ENCODE measurements around the gene HNRNPR. TPM values are rescaled to one million over a fixed set of nuclear protein-coding genes. Genes with fewer than 3 reads are reported as not detected.
"Not testable (repeated sequence)": the region's sequence is repeated elsewhere in the genome, so short reads cannot be mapped to it uniquely, and the experiment has no call there.

Gene HNRNPR
- total RNA-seq (2014; rRNA removed; shearing (Covaris generic)): 124 and 148 TPM in 2 replicates

- H3K36me3 ChIP-seq (replicated peaks; ENCODE audit: control insufficient read depth, insufficient read depth, low read length): no peaks in the 10 kb centered on the region
- peak; percentile 99 for DNase-seq
- peak within 1 kb of the TSS; percentile 92 for H3K4me3 ChIP-seq (ENCODE audit: insufficient read depth, low read depth, low read length)
- peaks cover 17% of the 10 kb centered on the region for H3K27me3 ChIP-seq (ENCODE audit: control insufficient read depth, insufficient read depth, low read length)
These were observed at the start of gene HNRNPR for GRCh38 chr1:23344111-23344986. HNRNPR (minus strand) TSS chr1:23344284; CDS start chr1:23341008, 3,276 bp downstream.

- H3K27me3 ChIP-seq (ENCODE audit: control insufficient read depth, insufficient read depth, low read length): peaks cover 66% of the 10 kb centered on the region
- H3K4me3 ChIP-seq (ENCODE audit: insufficient read depth, low read depth, low read length): no peak overlapping the region
- DNase-seq: no peak
- H3K36me3 ChIP-seq (replicated peaks; ENCODE audit: control insufficient read depth, insufficient read depth, low read length): no peaks in the 10 kb centered on the region
These were observed 49.6 kb upstream of the HNRNPR start for GRCh38 chr1:23393706-23394105.

- DNase-seq: no peak
- peaks cover 63% of the 10 kb centered on the region for H3K27me3 ChIP-seq (ENCODE audit: control insufficient read depth, insufficient read depth, low read length)
- no peaks in the 10 kb centered on the region for H3K36me3 ChIP-seq (replicated peaks; ENCODE audit: control insufficient read depth, insufficient read depth, low read length)
- no peak overlapping the region for H3K4me3 ChIP-seq (ENCODE audit: insufficient read depth, low read depth, low read length)
These were observed 48.2 kb upstream of the HNRNPR start for GRCh38 chr1:23392125-23392855.

- Histone ChIP-seq H3K36me3 (replicated peaks; ENCODE audit: control insufficient read depth, insufficient read depth, low read length) (no peaks in the 10 kb centered on the region), H3K27me3 (ENCODE audit: control insufficient read depth, insufficient read depth, low read length) (peaks cover 63% of the 10 kb centered on the region), H3K4me3 (ENCODE audit: insufficient read depth, low read depth, low read length) (no peak overlapping the region)
- DNase-seq: no peak
These were observed 45.8 kb upstream of the HNRNPR start for GRCh38 chr1:23389837-23390321.

- peaks cover 61% of the 10 kb centered on the region for H3K27me3 ChIP-seq (ENCODE audit: control insufficient read depth, insufficient read depth, low read length)
These were observed 43.4 kb upstream of the HNRNPR start for GRCh38 chr1:23387494-23387893.

GRCh38 chr1:23385119-23385621 is 41.1 kb upstream of the HNRNPR start:
- no peak for DNase-seq

More at GRCh38 chr1:23387494-23387893, 43.4 kb upstream of the HNRNPR start:
- DNase-seq: no peak
- Histone ChIP-seq H3K36me3 (replicated peaks; ENCODE audit: control insufficient read depth, insufficient read depth, low read length) (no peaks in the 10 kb centered on the region), H3K4me3 (ENCODE audit: insufficient read depth, low read depth, low read length) (no peak overlapping the region)

GRCh38 chr1:23384312-23385058 is 40.4 kb upstream of the HNRNPR start:
- Histone ChIP-seq H3K36me3 (replicated peaks; ENCODE audit: control insufficient read depth, insufficient read depth, low read length) (no peaks in the 10 kb centered on the region), H3K4me3 (ENCODE audit: insufficient read depth, low read depth, low read length) (no peak overlapping the region), H3K27me3 (ENCODE audit: control insufficient read depth, insufficient read depth, low read length) (peaks cover 63% of the 10 kb centered on the region)
- DNase-seq: no peak

More at GRCh38 chr1:23385119-23385621, 41.1 kb upstream of the HNRNPR start:
- no peaks in the 10 kb centered on the region for H3K36me3 ChIP-seq (replicated peaks; ENCODE audit: control insufficient read depth, insufficient read depth, low read length)
- H3K27me3 ChIP-seq (ENCODE audit: control insufficient read depth, insufficient read depth, low read length): peaks cover 66% of the 10 kb centered on the region
- H3K4me3 ChIP-seq (ENCODE audit: insufficient read depth, low read depth, low read length): no peak overlapping the region

GRCh38 chr1:23383577-23384311 is 39.7 kb upstream of the HNRNPR start:
- Histone ChIP-seq H3K27me3 (ENCODE audit: control insufficient read depth, insufficient read depth, low read length) (peaks cover 62% of the 10 kb centered on the region), H3K36me3 (replicated peaks; ENCODE audit: control insufficient read depth, insufficient read depth, low read length) (no peaks in the 10 kb centered on the region), H3K4me3 (ENCODE audit: insufficient read depth, low read depth, low read length) (no peak overlapping the region)
- no peak for DNase-seq

- H3K4me3 ChIP-seq (ENCODE audit: insufficient read depth, low read depth, low read length): no peak overlapping the region
- no peak for DNase-seq
- peaks cover 58% of the 10 kb centered on the region for H3K27me3 ChIP-seq (ENCODE audit: control insufficient read depth, insufficient read depth, low read length)
- H3K36me3 ChIP-seq (replicated peaks; ENCODE audit: control insufficient read depth, insufficient read depth, low read length): no peaks in the 10 kb centered on the region
These were observed 37.3 kb upstream of the HNRNPR start for GRCh38 chr1:23381233-23381885.

GRCh38 chr1:23380719-23381118 is 36.6 kb upstream of the HNRNPR start:
- no peak for DNase-seq

GRCh38 chr1:23380236-23380635 is 36.2 kb upstream of the HNRNPR start:
- H3K27me3 ChIP-seq (ENCODE audit: control insufficient read depth, insufficient read depth, low read length): peaks cover 57% of the 10 kb centered on the region

More at GRCh38 chr1:23380719-23381118, 36.6 kb upstream of the HNRNPR start:
- Histone ChIP-seq H3K4me3 (ENCODE audit: insufficient read depth, low read depth, low read length) (no peak overlapping the region), H3K27me3 (ENCODE audit: control insufficient read depth, insufficient read depth, low read length) (peaks cover 58% of the 10 kb centered on the region), H3K36me3 (replicated peaks; ENCODE audit: control insufficient read depth, insufficient read depth, low read length) (no peaks in the 10 kb centered on the region)

GRCh38 chr1:23376890-23377811 is 33.1 kb upstream of the HNRNPR start:
- no peak for DNase-seq
- Histone ChIP-seq H3K36me3 (replicated peaks; ENCODE audit: control insufficient read depth, insufficient read depth, low read length) (no peaks in the 10 kb centered on the region), H3K27me3 (ENCODE audit: control insufficient read depth, insufficient read depth, low read length) (peaks cover 62% of the 10 kb centered on the region), H3K4me3 (ENCODE audit: insufficient read depth, low read depth, low read length) (no peak overlapping the region)

More at GRCh38 chr1:23380236-23380635, 36.2 kb upstream of the HNRNPR start:
- not testable (repeated sequence) for H3K36me3 ChIP-seq (replicated peaks; ENCODE audit: control insufficient read depth, insufficient read depth, low read length); H3K4me3 ChIP-seq (ENCODE audit: insufficient read depth, low read depth, low read length); DNase-seq
